HepG2 (cell line): ENCODE results near the gene SENP5. TPM values are rescaled to one million over a fixed set of nuclear protein-coding genes. Genes with fewer than 3 reads are reported as not detected.

Experiments used
- CEBPB ChIP-seq: IDR thresholded peaks from 2 replicates; pipeline ENCODE4 v1.6.1; 2011; ENCODE audit warnings: low read depth, low read length, improper control_type of control experiment, borderline replicate concordance
- EED ChIP-seq: sonication (generic); formaldehyde crosslinking; IDR thresholded peaks from 2 replicates; pipeline ENCODE4 v1.5.0; 2020; ENCODE audit warnings: mild to moderate bottlenecking, missing genetic modification reagents
- FOSL2 ChIP-seq: sonication (generic); formaldehyde crosslinking; IDR thresholded peaks from 2 replicates; pipeline ENCODE4 v1.4.0; 2020; ENCODE audit warnings: missing genetic modification reagents
- KMT2B ChIP-seq: IDR thresholded peaks from 2 replicates; pipeline ENCODE4 v1.6.1; 2016; ENCODE audit warnings: missing genetic modification reagents, missing compliant biosample characterization
- NCOA1 ChIP-seq: sonication (generic); formaldehyde crosslinking; IDR thresholded peaks from 2 replicates; pipeline ENCODE4 v1.9.0; 2021; ENCODE audit warnings: missing genetic modification reagents
- NFKBIZ ChIP-seq: IDR thresholded peaks from 2 replicates; pipeline ENCODE4 v1.6.1; 2018; ENCODE audit warnings: missing genetic modification reagents, missing compliant biosample characterization
- NR2F2 ChIP-seq: IDR thresholded peaks from 2 replicates; pipeline ENCODE4 v1.6.1; 2012; ENCODE audit warnings: low read depth, inconsistent platforms, borderline replicate concordance
- RBM39 ChIP-seq: fragments of 200-400 bp; formaldehyde crosslinking; IDR thresholded peaks from one replicate; pipeline ENCODE4 v1.6.1; 2018; ENCODE audit warnings: antibody characterized with exemption, mild to moderate bottlenecking, low read depth, low read length; ENCODE audit not compliant: poor library complexity, severe bottlenecking
- REL ChIP-seq: sonication (generic); formaldehyde crosslinking; conservative IDR thresholded peaks from 2 replicates; pipeline ENCODE4 v1.8.0; 2022; ENCODE audit warnings: mild to moderate bottlenecking, missing genetic modification reagents, moderate library complexity
- SIN3A ChIP-seq: IDR thresholded peaks from 2 replicates; pipeline ENCODE4 v1.6.1; 2011; ENCODE audit warnings: low read depth, mild to moderate bottlenecking, control low read depth, low read length, borderline replicate concordance
- SMAD9 ChIP-seq: sonication (generic); formaldehyde crosslinking; IDR thresholded peaks from 2 replicates; pipeline ENCODE4 v1.5.1; 2020; ENCODE audit warnings: mild to moderate bottlenecking, missing genetic modification reagents
- TOPORS ChIP-seq: sonication (generic); formaldehyde crosslinking; IDR thresholded peaks from 2 replicates; pipeline ENCODE4 v1.8.0; 2023; ENCODE audit warnings: mild to moderate bottlenecking, missing genetic modification reagents
- YY1 ChIP-seq: IDR thresholded peaks from 2 replicates; pipeline ENCODE4 v1.6.1; 2011; ENCODE audit warnings: low read length, low read depth, moderate library complexity, mild to moderate bottlenecking; ENCODE audit not compliant: insufficient read depth, insufficient replicate concordance
- ZBTB7B ChIP-seq: sonication (generic); formaldehyde crosslinking; IDR thresholded peaks from 2 replicates; pipeline ENCODE4 v1.4.0; 2020; ENCODE audit warnings: missing genetic modification reagents
- ZNF263 ChIP-seq: sonication (generic); formaldehyde crosslinking; IDR thresholded peaks from 2 replicates; pipeline ENCODE4 v1.4.0; 2020; ENCODE audit warnings: missing genetic modification reagents
- ZNF468 ChIP-seq: sonication (generic); formaldehyde crosslinking; IDR thresholded peaks from 2 replicates; pipeline ENCODE4 v1.8.0; 2022; ENCODE audit warnings: mild to moderate bottlenecking, moderate library complexity, missing genetic modification reagents
- ZNF484 ChIP-seq: sonication (generic); formaldehyde crosslinking; IDR thresholded peaks from 2 replicates; pipeline ENCODE4 v1.5.1; 2020; ENCODE audit warnings: mild to moderate bottlenecking, low read depth, missing genetic modification reagents, borderline replicate concordance
- ZNF629 ChIP-seq: sonication (generic); formaldehyde crosslinking; conservative IDR thresholded peaks from 2 replicates; pipeline ENCODE4 v1.5.0; 2020; ENCODE audit warnings: missing genetic modification reagents
- ZNF674 ChIP-seq: sonication (generic); formaldehyde crosslinking; IDR thresholded peaks from 2 replicates; pipeline ENCODE4 v1.5.0; 2020; ENCODE audit warnings: low read depth, mild to moderate bottlenecking, missing genetic modification reagents
- ZNF816 ChIP-seq: sonication (generic); formaldehyde crosslinking; IDR thresholded peaks from 2 replicates; pipeline ENCODE4 v1.8.0; 2022; ENCODE audit warnings: missing genetic modification reagents, mild to moderate bottlenecking, borderline replicate concordance
- polyA plus RNA-seq, 8 experiments: library from polyadenylated mRNA; depleted of rRNA in 3 of 8; stranded (reverse) in 7 of 8; unstranded in 1 of 8; fragments of >200 nt; fragmentation: Illumina TruSeq in 4 of 8; extraction: Trizol in 4 of 8; gene quantifications; 2 replicates each; pipeline versions ENCODE4 v1.2.1 to v1.2.3, GENCODE V29; 2011 to 2016; ENCODE audit warnings: low read depth in 4 of 8, missing spikeins in 1 of 8, mixed read lengths in 1 of 8; ENCODE audit not compliant: insufficient read depth in 1 of 8
- total RNA-seq, 5 experiments: library from RNA; depleted of rRNA; stranded (reverse); fragments of >200 nt; fragmentation: Illumina TruSeq; extraction: Trizol; gene quantifications; 2 replicates each; pipeline ENCODE4 v1.2.3, GENCODE V29; 2016; ENCODE audit warnings: low read depth in 1 of 5
- TF ChIP-seq, protein P1 (sequence below): sonication (generic); formaldehyde crosslinking; IDR thresholded peaks from 2 replicates; pipeline ENCODE4 v1.4.0; 2020; ENCODE audit warnings: missing genetic modification reagents
- TF ChIP-seq, protein P2 (sequence below): sonication (generic); formaldehyde crosslinking; IDR thresholded peaks from 2 replicates; pipeline ENCODE4 v1.4.0; 2020; ENCODE audit warnings: missing genetic modification reagents, borderline replicate concordance
- TF ChIP-seq, protein P3 (sequence below): sonication (generic); formaldehyde crosslinking; conservative IDR thresholded peaks from 2 replicates; pipeline ENCODE4 v1.4.0; 2020; ENCODE audit warnings: mild to moderate bottlenecking, missing genetic modification reagents, moderate library complexity
- TF ChIP-seq, protein P4 (sequence below): fragments of 450-650 bp; IDR thresholded peaks from 2 replicates; pipeline ENCODE4 v1.6.1; 2017

The SENP5 gene
- total and polyA plus RNA-seq, 2 of the 13 experiments (the other 11 are each of a cell fraction or from before 2014, with no cell fraction given), result 17.6 to 30.9 TPM

DNA sequence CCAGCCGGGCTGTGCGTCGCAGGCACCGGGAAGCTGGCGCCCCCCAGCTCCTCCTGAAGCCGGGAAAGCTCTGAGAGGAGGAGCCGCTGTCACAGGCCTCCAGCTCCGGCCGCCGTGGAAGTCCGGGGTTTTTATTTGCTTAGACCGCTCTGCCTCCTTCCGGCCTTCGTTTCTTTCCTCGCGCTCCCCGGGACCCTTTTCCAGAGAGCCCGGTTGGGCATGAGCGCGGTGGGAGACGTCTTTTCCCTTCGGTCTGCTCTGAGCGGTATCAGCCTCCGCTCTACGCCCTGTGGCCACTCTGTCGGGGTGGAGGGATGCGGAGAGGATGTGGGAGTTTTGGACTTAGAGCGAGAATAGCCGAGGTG is 559 bp downstream of the SENP5 start (continued):
- TF ChIP-seq, protein P1, sequence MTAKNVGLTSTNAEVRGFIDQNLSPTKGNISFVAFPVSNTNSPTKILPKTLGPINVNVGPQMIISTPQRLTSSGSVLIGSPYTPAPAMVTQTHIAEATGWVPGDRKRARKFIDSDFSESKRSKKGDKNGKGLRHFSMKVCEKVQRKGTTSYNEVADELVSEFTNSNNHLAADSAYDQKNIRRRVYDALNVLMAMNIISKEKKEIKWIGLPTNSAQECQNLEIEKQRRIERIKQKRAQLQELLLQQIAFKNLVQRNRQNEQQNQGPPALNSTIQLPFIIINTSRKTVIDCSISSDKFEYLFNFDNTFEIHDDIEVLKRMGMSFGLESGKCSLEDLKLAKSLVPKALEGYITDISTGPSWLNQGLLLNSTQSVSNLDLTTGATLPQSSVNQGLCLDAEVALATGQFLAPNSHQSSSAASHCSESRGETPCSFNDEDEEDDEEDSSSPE, result no peak
- TF ChIP-seq ZNF484 (CRISPR knock-in tag), result no peak
- TF ChIP-seq, protein P2, sequence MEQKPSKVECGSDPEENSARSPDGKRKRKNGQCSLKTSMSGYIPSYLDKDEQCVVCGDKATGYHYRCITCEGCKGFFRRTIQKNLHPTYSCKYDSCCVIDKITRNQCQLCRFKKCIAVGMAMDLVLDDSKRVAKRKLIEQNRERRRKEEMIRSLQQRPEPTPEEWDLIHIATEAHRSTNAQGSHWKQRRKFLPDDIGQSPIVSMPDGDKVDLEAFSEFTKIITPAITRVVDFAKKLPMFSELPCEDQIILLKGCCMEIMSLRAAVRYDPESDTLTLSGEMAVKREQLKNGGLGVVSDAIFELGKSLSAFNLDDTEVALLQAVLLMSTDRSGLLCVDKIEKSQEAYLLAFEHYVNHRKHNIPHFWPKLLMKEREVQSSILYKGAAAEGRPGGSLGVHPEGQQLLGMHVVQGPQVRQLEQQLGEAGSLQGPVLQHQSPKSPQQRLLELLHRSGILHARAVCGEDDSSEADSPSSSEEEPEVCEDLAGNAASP, result no peak
- TF ChIP-seq CEBPB, result no peak
- peak; percentile 4; the same call in 1 of the 2 replicates for TF ChIP-seq ZNF468 (CRISPR knock-in tag)
- TF ChIP-seq RBM39, result peak; percentile 36
- TF ChIP-seq EED (CRISPR knock-in tag), result no peak
- TF ChIP-seq SMAD9 (CRISPR knock-in tag), result no peak
- TF ChIP-seq ZNF674 (CRISPR knock-in tag), result no peak
- TF ChIP-seq YY1, result peak; percentile 9
- TF ChIP-seq, protein P3, sequence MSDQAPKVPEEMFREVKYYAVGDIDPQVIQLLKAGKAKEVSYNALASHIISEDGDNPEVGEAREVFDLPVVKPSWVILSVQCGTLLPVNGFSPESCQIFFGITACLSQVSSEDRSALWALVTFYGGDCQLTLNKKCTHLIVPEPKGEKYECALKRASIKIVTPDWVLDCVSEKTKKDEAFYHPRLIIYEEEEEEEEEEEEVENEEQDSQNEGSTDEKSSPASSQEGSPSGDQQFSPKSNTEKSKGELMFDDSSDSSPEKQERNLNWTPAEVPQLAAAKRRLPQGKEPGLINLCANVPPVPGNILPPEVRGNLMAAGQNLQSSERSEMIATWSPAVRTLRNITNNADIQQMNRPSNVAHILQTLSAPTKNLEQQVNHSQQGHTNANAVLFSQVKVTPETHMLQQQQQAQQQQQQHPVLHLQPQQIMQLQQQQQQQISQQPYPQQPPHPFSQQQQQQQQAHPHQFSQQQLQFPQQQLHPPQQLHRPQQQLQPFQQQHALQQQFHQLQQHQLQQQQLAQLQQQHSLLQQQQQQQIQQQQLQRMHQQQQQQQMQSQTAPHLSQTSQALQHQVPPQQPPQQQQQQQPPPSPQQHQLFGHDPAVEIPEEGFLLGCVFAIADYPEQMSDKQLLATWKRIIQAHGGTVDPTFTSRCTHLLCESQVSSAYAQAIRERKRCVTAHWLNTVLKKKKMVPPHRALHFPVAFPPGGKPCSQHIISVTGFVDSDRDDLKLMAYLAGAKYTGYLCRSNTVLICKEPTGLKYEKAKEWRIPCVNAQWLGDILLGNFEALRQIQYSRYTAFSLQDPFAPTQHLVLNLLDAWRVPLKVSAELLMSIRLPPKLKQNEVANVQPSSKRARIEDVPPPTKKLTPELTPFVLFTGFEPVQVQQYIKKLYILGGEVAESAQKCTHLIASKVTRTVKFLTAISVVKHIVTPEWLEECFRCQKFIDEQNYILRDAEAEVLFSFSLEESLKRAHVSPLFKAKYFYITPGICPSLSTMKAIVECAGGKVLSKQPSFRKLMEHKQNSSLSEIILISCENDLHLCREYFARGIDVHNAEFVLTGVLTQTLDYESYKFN, result no peak
- no peak for TF ChIP-seq KMT2B (CRISPR knock-in tag)
- TF ChIP-seq NCOA1 (CRISPR knock-in tag), result no peak
- no peak for TF ChIP-seq ZNF629 (CRISPR knock-in tag)
- TF ChIP-seq ZNF263 (CRISPR knock-in tag), result no peak
- no peak for TF ChIP-seq ZNF816
- 0 out of 2 replicates have a peak, but pooled peaks have one; percentile 8 for TF ChIP-seq SIN3A
- no peak for TF ChIP-seq NR2F2
- TF ChIP-seq, protein P4, sequence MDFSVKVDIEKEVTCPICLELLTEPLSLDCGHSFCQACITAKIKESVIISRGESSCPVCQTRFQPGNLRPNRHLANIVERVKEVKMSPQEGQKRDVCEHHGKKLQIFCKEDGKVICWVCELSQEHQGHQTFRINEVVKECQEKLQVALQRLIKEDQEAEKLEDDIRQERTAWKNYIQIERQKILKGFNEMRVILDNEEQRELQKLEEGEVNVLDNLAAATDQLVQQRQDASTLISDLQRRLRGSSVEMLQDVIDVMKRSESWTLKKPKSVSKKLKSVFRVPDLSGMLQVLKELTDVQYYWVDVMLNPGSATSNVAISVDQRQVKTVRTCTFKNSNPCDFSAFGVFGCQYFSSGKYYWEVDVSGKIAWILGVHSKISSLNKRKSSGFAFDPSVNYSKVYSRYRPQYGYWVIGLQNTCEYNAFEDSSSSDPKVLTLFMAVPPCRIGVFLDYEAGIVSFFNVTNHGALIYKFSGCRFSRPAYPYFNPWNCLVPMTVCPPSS, result no peak
- no peak for TF ChIP-seq TOPORS (CRISPR knock-in tag)
- TF ChIP-seq ZBTB7B (CRISPR knock-in tag), result 0 out of 2 replicates have a peak, but pooled peaks have one; percentile 25
- TF ChIP-seq NFKBIZ (CRISPR knock-in tag), result 0 out of 2 replicates have a peak, but pooled peaks have one; percentile 7
- TF ChIP-seq FOSL2 (CRISPR knock-in tag), result no peak
- no peak for TF ChIP-seq REL (CRISPR knock-in tag)
